Measurements from ENCODE around the gene TCF7L1.

Gene TCF7L1

DNA sequence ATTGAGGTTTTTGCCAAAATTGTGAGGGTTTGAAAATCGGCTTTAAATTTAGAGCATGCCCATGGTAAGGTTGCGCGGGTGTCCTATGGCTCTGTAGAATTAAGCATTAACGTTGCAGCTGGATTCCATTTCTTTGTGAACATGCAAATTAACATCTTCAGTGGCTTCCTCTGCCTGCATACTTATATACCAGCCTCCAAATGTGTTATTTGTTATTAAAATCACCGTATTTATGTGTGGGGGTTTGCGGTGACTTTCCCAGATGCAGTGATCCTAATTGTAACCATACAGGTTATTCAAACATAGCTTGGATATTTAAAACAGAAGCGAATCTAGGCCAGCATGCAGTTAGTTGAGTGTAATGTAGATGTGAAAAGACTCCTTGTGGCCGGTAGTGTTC is 114.4 kb downstream of the TCF7L1 start:
- in situ Hi-C loops (cut with HindIII; ENCODE audit: low sequenced_read_pairs): no loop called here

- in situ Hi-C loops (cut with HindIII; ENCODE audit: low sequenced_read_pairs): no loop called here
Measured at GRCh38 chr2:85248773-85249509, 115.7 kb downstream of the TCF7L1 start.

DNA sequence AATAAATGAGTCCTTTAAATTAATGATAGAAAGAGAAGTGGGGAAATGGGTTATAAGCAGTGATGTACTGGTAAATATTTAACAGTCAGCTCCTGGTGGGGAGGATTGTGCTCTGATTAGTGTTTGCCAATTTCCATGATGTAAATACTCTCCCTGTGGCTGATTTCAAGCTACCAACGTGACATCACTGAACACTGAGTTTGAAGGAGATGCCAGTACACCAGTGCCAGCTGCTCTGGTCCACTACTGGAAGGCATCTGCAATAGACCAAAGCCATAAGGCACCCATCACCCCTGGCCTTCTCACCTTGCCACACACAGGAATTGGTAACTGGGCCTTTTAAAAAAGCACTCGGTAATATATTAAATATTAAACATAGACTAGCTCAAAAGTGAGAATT is 116.9 kb downstream of the TCF7L1 start:
- in situ Hi-C loops (cut with HindIII; ENCODE audit: low sequenced_read_pairs): no loop called here

DNA sequence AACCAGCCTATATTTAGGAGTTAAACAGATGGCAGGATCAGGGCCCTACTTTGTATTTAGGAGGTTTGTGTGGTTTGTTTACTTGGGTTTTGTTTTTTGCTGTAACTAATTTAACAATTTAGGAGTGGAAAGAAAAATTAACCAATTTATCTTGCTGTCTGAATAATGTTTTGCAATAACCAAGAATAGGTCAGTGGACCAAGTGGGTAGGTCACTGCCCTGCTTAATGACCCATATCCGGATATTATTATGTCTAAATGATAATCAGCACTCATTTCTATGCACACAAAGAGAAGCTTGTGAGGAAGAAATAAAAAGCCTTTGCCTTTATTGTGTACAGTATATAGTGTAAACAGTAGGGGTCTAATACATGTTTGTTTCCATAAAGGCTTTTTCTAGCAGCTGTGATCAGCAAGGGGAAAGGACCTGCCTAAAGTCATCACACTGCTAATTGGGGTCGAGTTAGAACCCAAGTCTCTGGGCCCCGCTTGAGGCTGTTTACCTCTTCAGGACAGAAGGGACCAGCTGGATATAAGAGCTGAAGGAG is 118.0 kb downstream of the TCF7L1 start:
- in situ Hi-C loops (cut with HindIII; ENCODE audit: low sequenced_read_pairs): no loop called here

DNA sequence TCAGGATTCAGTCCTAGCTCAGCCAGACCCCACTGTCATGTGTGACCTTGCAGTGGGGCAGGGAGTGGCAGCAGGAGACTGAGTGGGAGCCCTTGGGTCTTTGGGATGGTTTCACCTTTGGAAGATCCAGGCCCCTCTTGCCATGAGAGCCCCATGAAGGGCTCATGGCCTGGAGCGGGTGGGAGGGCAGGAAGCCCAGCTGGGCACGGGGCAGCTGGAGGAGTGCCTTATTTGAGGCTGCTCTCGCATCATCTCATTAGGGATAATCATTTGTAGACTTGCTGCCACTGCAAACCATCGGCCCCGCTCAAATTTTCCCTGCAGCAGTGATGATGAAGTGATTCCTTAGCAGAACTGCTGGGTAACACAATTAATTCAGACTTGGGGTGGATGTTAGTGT is 120.7 kb downstream of the TCF7L1 start:
- in situ Hi-C loops (cut with HindIII; ENCODE audit: low sequenced_read_pairs): no loop called here

GRCh38 chr2:85254540-85255300 is 121.5 kb downstream of the TCF7L1 start:
- in situ Hi-C loops (cut with HindIII; ENCODE audit: low sequenced_read_pairs): no loop called here

DNA sequence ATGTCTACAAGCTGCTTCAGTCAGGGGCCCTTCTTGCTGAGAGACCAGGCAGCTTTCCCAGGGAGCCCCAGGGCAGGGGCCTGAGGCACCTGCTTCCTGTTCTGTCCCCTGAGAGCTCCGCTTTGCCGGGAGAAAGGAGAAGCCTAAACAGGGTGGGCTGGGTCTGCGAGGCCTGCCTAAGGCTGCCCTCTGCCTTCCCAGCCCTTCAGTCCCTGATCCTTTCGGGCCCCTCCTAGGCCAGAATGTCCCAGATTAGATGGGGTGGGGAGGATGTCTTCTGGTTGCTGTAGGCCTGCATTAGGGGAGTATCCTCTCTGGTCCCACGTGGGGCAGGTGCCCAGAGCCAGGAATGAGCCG is 122.2 kb downstream of the TCF7L1 start:
- in situ Hi-C loops (cut with HindIII; ENCODE audit: low sequenced_read_pairs): no loop called here

- in situ Hi-C loops (cut with HindIII; ENCODE audit: low sequenced_read_pairs): no loop called here
Measured at GRCh38 chr2:85255813-85256594, 122.8 kb downstream of the TCF7L1 start.

- in situ Hi-C loops (cut with HindIII; ENCODE audit: low sequenced_read_pairs): no loop called here
Measured at GRCh38 chr2:85257359-85257969, 124.3 kb downstream of the TCF7L1 start.

GRCh38 chr2:85257970-85258605 is 124.9 kb downstream of the TCF7L1 start:
- in situ Hi-C loops (cut with HindIII; ENCODE audit: low sequenced_read_pairs): no loop called here

DNA sequence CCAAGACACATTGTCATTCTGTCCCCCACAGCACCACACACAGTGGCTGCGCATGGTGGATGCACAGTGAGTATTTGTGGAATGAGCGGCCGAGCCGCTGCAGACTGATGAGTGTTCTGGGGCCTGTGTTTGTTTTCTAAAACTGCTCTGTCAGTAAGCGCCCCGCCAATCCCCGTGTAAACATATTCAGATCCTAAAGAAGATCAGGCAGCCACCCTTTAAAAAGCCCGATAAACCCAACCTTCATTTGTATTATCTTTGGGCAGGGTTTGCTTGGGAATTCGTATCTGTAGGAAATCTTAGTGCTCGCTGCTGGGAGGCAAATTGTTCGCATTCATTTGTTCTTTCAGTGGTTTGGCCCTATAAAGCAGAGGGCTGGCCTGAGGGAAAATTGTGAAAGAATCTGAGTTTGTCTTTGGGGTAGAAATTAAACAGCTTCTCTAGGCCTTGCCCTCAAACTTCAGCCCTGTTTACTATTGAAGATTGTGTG is 126.0 kb downstream of the TCF7L1 start:
- in situ Hi-C loops (cut with HindIII; ENCODE audit: low sequenced_read_pairs): no loop called here

DNA sequence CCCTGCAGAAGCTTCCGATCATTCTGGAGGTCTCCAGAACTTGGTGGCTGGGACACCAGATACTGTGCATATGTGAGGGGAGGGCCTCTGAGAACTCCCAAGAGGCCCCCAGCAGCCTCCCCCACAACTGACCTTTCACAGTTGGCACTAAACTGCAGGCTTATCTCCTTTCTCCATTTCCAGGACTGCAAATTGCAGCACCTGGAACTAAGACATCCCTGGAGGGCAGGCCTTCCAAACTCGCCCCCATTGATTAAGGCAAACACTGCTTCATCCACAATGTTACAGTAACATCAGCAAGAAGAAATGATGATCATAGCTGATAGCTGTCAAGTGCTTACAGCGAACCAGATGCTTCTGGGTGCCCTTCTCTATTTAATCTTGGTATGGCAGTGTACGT is 126.7 kb downstream of the TCF7L1 start:
- in situ Hi-C loops (cut with HindIII; ENCODE audit: low sequenced_read_pairs): no loop called here

DNA sequence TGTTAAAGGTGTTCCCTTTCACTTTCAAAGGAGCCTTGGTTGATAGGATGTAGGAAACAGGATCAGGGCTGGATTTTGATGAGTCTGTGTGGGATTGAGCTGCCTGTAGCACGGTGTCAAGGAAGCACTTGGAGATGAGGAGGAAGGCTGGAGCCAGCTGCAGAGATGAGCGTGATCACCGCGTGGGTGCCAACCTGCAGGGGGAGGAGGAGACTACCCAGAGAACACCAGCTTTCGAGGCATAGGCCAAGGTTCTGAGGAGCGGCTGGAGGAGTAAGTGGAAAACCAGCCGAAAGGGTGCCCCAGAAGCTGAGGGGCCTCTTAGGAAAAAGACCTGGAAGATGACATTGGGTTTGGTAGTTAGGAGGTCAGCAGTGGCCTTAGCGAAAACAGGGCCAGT is 130.4 kb downstream of the TCF7L1 start:
- in situ Hi-C loops (cut with HindIII; ENCODE audit: low sequenced_read_pairs): no loop called here

DNA sequence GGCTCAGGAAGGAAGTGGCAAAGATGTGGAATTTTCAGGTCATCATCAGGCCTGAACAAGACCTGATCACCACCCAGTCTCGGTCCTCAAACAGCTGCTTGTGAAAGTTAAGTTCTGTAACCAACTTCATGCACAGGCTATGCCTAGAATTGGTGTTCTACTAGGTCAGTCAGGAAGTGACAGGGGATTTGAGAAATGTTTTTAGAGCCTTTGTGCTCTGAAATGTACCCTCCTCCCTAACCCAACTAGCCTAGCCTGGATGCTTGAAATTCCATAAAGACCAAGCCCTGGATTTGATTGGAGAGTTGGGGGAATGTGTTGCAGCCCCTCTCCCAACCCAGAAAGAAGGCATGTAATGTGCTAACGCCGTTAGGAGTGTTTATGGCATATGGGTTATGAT is 131.3 kb downstream of the TCF7L1 start:
- in situ Hi-C loops (cut with HindIII; ENCODE audit: low sequenced_read_pairs): no loop called here

DNA sequence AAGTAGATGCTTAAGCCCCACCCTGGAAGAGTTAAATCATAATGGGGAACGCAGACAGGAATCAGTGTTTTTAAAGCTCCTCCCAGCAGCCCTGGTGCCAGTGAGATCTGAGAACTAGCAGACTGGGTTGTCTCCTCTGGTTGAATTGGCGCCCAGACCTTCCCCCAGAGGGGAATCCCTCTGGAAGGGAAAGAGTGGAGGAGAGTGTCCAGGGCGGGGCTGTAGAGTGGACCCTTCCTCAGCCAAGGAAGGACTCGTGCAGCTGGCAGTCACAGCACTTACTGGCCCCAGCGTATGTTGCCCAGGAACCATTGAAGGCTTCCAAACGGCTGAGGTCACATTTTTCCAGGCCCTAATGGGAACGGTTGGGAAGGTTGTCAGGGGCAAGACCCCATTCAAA is 132.1 kb downstream of the TCF7L1 start:
- in situ Hi-C loops (cut with HindIII; ENCODE audit: low sequenced_read_pairs): no loop called here

- in situ Hi-C loops (cut with HindIII; ENCODE audit: low sequenced_read_pairs): no loop called here
Measured at GRCh38 chr2:85266146-85267041, 133.2 kb downstream of the TCF7L1 start.

GRCh38 chr2:85269959-85270358 is 136.8 kb downstream of the TCF7L1 start:
- in situ Hi-C loops (cut with HindIII; ENCODE audit: low sequenced_read_pairs): no loop called here

- in situ Hi-C loops (cut with HindIII; ENCODE audit: low sequenced_read_pairs): no loop called here
Measured at GRCh38 chr2:85272357-85272756, 139.2 kb downstream of the TCF7L1 start.

Data from DLD1 (cell line).